22Rv1 (cell line): ENCODE measurements around the gene MLLT3.

Experiments used
- ZFX ChIP-seq: fragments of 450-650 bp; IDR thresholded peaks from 2 replicates; pipeline ENCODE4 v1.6.1; 2017; ENCODE audit warnings: antibody characterized with exemption, borderline replicate concordance
- TF ChIP-seq, protein P1 (sequence below): fragments of 450-650 bp; IDR thresholded peaks from 2 replicates; pipeline ENCODE4 v1.5.1; 2017; ENCODE audit warnings: mild to moderate bottlenecking

DNA sequence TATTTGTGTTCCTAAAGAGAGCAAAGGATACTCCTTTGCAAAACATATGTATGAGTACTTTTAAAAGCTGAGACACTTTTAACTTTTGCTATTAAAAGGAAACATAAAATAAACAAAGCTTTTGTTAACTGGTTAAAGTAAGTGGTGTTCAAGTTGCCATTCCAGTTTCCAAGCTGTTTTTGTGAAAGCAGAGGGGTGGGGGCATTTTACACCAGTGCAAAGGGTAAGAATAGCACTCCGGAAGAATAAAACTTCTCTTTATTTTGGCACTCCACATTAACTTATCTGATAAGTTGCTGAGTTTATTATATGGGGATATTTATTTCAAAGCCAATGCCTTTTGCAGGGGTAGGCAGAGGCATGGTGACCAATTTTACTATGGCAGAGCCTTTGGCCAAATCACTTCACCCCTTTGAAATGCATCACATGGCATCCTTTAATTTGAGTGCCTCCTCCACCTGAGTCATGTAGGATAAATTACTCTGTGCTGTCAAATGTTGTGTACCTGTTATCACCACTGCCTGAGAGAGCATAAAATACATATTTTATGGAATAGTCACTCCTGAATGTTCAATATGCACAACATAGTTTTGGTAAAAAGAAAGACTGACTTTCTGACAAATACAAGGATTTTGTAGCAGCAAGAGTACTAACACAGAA lies 62.9 kb downstream of the MLLT3 start:
- TF ChIP-seq, protein P1, sequence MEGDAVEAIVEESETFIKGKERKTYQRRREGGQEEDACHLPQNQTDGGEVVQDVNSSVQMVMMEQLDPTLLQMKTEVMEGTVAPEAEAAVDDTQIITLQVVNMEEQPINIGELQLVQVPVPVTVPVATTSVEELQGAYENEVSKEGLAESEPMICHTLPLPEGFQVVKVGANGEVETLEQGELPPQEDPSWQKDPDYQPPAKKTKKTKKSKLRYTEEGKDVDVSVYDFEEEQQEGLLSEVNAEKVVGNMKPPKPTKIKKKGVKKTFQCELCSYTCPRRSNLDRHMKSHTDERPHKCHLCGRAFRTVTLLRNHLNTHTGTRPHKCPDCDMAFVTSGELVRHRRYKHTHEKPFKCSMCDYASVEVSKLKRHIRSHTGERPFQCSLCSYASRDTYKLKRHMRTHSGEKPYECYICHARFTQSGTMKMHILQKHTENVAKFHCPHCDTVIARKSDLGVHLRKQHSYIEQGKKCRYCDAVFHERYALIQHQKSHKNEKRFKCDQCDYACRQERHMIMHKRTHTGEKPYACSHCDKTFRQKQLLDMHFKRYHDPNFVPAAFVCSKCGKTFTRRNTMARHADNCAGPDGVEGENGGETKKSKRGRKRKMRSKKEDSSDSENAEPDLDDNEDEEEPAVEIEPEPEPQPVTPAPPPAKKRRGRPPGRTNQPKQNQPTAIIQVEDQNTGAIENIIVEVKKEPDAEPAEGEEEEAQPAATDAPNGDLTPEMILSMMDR: no peak
- no peak for TF ChIP-seq ZFX
